H1 (cell line): ENCODE measurements around the gene EFCAB6.

Experiments
- CEBPB ChIP-seq: IDR thresholded peaks from 2 replicates; pipeline ENCODE4 v1.6.1; 2012; ENCODE audit warnings: low read depth, low read length
- CTCF ChIP-seq, 3 experiments: IDR thresholded peaks; 1 replicate in 2 of 3; 2 replicates in 1 of 3; pipeline versions ENCODE4 v1.5.1 to v1.6.1; 2011; ENCODE audit warnings: low read length in 3 of 3, mild to moderate bottlenecking in 3 of 3, inconsistent platforms in 2 of 3, low read depth in 1 of 3, moderate library complexity in 1 of 3; ENCODE audit not compliant: insufficient read depth in 1 of 3; ENCODE audit errors: control extremely low read depth in 1 of 3
- NANOG ChIP-seq: IDR thresholded peaks from 2 replicates; pipeline ENCODE4 v1.6.1; 2011; ENCODE audit warnings: low read length, low read depth, mild to moderate bottlenecking, inconsistent platforms; ENCODE audit not compliant: insufficient read depth, poor library complexity, severe bottlenecking
- POLR2AphosphoS5 ChIP-seq: IDR thresholded peaks from 2 replicates; pipeline ENCODE4 v1.6.1; 2011; ENCODE audit warnings: low read depth, low read length
- RAD21 ChIP-seq, 2 experiments: IDR thresholded peaks in 1 of 2; conservative IDR thresholded peaks in 1 of 2; 2 replicates each; pipeline ENCODE4 v1.6.1; 2011; ENCODE audit warnings: low read depth in 2 of 2, low read length in 2 of 2, improper control_type of control experiment in 1 of 2, inconsistent platforms in 1 of 2, mild to moderate bottlenecking in 1 of 2, moderate library complexity in 1 of 2
- RFX5 ChIP-seq: IDR thresholded peaks from 2 replicates; pipeline ENCODE4 v1.6.1; 2011; ENCODE audit warnings: low read depth, low read length, improper control_type of control experiment, borderline replicate concordance
- TEAD4 ChIP-seq: IDR thresholded peaks from 2 replicates; pipeline ENCODE4 v1.6.1; 2012; ENCODE audit warnings: low read depth, low read length, inconsistent platforms, mixed read lengths

- TF ChIP-seq CEBPB (no peak), TEAD4 (no peak), CTCF (IDR thresholded peaks at IDR 0.05; ENCODE audit: control extremely low read depth in 1 of 3, insufficient read depth in 1 of 3, low read depth in 1 of 3, low read length in 3 of 3) (no peak), POLR2AphosphoS5 (no peak), NANOG (no peak), RAD21 (IDR thresholded peaks at IDR 0.05 in 1 of 2, conservative IDR thresholded peaks at IDR 0.05 in 1 of 2; ENCODE audit: low read depth in 2 of 2, low read length in 2 of 2) (no peak), RFX5 (no peak)
Observed at GRCh38 chr22:43739851-43740379, 72.2 kb downstream of the EFCAB6 start.
